Measurements from ENCODE around the gene KITLG.

DNA sequence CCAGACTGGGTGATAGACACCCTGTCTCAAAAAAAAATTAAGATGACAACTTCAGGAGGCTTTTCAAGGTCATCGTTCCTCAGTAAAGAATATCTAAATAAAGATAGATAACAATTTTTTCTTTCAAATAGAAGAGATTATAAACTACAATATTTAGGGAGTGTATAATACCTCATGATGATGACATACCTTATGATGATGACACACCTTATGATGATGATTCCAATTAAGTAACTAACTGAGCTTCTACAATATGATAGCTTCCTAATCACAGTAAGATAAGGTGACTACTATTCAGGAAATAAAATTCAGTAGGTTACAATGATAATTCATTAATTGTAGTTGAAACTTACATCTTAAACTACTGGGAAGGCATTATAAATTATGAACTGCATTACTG is 40.4 kb downstream of the KITLG start:
- TF ChIP-seq EZH2 (IDR thresholded peaks at IDR 0.05; ENCODE audit: low read depth, unreplicated experiment) (no peak), POLR2AphosphoS5 (IDR thresholded peaks at IDR 0.05; ENCODE audit: low read depth) (no peak), EZH2phosphoT487 (IDR thresholded peaks at IDR 0.05; ENCODE audit: unreplicated experiment) (no peak), CREB1 (CRISPR knock-in tag; IDR thresholded peaks at IDR 0.05; ENCODE audit: low read depth) (no peak), NANOG (IDR thresholded peaks at IDR 0.05; ENCODE audit: borderline replicate concordance) (no peak)
- TF ChIP-seq, protein P1, sequence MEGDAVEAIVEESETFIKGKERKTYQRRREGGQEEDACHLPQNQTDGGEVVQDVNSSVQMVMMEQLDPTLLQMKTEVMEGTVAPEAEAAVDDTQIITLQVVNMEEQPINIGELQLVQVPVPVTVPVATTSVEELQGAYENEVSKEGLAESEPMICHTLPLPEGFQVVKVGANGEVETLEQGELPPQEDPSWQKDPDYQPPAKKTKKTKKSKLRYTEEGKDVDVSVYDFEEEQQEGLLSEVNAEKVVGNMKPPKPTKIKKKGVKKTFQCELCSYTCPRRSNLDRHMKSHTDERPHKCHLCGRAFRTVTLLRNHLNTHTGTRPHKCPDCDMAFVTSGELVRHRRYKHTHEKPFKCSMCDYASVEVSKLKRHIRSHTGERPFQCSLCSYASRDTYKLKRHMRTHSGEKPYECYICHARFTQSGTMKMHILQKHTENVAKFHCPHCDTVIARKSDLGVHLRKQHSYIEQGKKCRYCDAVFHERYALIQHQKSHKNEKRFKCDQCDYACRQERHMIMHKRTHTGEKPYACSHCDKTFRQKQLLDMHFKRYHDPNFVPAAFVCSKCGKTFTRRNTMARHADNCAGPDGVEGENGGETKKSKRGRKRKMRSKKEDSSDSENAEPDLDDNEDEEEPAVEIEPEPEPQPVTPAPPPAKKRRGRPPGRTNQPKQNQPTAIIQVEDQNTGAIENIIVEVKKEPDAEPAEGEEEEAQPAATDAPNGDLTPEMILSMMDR (conservative IDR thresholded peaks at IDR 0.05; ENCODE audit: low read depth in 2 of 2) = no peak
- TF ChIP-seq, protein P2, sequence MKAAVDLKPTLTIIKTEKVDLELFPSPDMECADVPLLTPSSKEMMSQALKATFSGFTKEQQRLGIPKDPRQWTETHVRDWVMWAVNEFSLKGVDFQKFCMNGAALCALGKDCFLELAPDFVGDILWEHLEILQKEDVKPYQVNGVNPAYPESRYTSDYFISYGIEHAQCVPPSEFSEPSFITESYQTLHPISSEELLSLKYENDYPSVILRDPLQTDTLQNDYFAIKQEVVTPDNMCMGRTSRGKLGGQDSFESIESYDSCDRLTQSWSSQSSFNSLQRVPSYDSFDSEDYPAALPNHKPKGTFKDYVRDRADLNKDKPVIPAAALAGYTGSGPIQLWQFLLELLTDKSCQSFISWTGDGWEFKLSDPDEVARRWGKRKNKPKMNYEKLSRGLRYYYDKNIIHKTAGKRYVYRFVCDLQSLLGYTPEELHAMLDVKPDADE (IDR thresholded peaks at IDR 0.05) = no peak

Data from GM23338 (cell line).